ENCODE measurements around the gene PRR5L.

- no peak for TF ChIP-seq EZH2 (IDR thresholded peaks at IDR 0.05)
- no peak for TF ChIP-seq CTCF (IDR thresholded peaks at IDR 0.05)
- TF ChIP-seq EZH2phosphoT487 (IDR thresholded peaks at IDR 0.05) = no peak
These were observed 155.0 kb downstream of the PRR5L start for GRCh38 chr11:36451045-36451444.

Measured in neural progenitor cell (in vitro differentiated cells).